ENCODE data around the gene USH1C. TPM values are rescaled to one million over a fixed set of nuclear protein-coding genes. Genes with fewer than 3 reads are reported as not detected.

Gene USH1C
- total RNA-seq, 1 experiment from 2014 or later = 101 TPM

DNA sequence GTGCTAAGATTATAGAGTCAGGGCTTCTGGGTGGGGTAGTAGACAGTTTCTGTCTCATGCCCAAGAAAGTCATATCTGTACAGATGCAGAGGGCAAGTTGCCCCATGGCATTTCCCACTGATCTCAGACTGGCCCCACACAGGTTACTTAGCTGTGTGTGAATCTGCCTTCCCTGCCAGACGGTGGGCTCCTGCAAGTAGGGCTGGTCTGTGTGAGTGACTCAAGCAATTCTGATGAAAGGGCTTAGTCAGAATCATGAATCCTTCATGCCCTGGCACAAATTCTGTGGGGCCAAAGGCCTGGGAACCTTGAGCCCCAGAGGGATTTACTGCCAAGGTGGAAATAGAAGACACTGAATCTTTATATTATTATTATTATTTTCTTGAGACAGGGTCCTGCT is 30.4 kb downstream of the USH1C start:
- Mint-ChIP-seq H3K4me3 (ENCODE audit: unreplicated experiment) (no peak overlapping the region), H3K4me1 (ENCODE audit: low read depth, unreplicated experiment) (no peaks in the 10 kb centered on the region), H3K36me3 (ENCODE audit: insufficient read depth, unreplicated experiment) (peaks cover 56% of the 10 kb centered on the region), H3K27me3 (ENCODE audit: insufficient read depth, unreplicated experiment) (no peaks in the 10 kb centered on the region), H3K27ac (ENCODE audit: unreplicated experiment) (no peak overlapping the region), H3K9me3 (ENCODE audit: unreplicated experiment) (no peaks in the 10 kb centered on the region)
- TF ChIP-seq, protein P1, sequence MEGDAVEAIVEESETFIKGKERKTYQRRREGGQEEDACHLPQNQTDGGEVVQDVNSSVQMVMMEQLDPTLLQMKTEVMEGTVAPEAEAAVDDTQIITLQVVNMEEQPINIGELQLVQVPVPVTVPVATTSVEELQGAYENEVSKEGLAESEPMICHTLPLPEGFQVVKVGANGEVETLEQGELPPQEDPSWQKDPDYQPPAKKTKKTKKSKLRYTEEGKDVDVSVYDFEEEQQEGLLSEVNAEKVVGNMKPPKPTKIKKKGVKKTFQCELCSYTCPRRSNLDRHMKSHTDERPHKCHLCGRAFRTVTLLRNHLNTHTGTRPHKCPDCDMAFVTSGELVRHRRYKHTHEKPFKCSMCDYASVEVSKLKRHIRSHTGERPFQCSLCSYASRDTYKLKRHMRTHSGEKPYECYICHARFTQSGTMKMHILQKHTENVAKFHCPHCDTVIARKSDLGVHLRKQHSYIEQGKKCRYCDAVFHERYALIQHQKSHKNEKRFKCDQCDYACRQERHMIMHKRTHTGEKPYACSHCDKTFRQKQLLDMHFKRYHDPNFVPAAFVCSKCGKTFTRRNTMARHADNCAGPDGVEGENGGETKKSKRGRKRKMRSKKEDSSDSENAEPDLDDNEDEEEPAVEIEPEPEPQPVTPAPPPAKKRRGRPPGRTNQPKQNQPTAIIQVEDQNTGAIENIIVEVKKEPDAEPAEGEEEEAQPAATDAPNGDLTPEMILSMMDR (IDR thresholded peaks at IDR 0.05; ENCODE audit: insufficient read depth in 1 of 2, low read depth in 1 of 2, low read length in 1 of 2, severe bottlenecking in 1 of 2, unreplicated experiment in 1 of 2) = no peak
- ChIA-PET CTCF (interaction anchor here (0.9 kb wide), 1 partner anchor 14 kb away, joined by 3 read pairs; no protein-coding TSS in a partner anchor), POLR2A (no interaction called here)
- intact Hi-C loops (cut with micrococcal nuclease; ENCODE audit: unreplicated experiment) = no loop called here
- H3K9me3 ChIP-seq = no peaks in the 10 kb centered on the region
- no peak for DNase-seq
- H3K4me1 ChIP-seq = no peaks in the 10 kb centered on the region
- BruUV-seq (replicated peaks) = no TSS peak
- H3K27me3 ChIP-seq (replicated peaks; ENCODE audit: control insufficient read depth, insufficient read depth, low read length) = no peaks in the 10 kb centered on the region
- H3K4me3 ChIP-seq (ENCODE audit: low read depth, low read length) = no peak overlapping the region
- peaks cover 12% of the 10 kb centered on the region for H3K36me3 ChIP-seq (ENCODE audit: control insufficient read depth, insufficient read depth, low read length)

DNA sequence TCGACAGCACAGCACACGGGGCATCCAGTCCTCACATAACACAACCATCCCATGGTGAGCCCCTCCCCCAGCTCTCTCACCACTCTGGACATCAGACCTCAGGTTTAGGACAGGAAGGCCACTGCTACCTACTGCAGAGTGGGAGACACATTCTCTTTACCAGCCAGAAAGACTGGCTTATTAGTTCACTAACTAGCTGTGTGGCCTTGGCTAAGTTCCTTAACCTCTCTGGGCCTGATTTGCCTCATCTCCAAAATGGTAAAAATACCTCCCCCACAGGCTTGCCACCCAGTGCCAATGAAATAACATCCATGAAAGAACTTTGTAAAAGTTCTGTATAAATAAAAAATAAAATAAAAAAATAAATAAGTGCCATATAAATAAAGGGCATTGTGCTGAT is 32.1 kb downstream of the USH1C start:
- Mint-ChIP-seq H3K36me3 (ENCODE audit: insufficient read depth, unreplicated experiment) (peaks cover 54% of the 10 kb centered on the region), H3K27ac (ENCODE audit: unreplicated experiment) (peak overlapping the region; percentile 43), H3K27me3 (ENCODE audit: insufficient read depth, unreplicated experiment) (no peaks in the 10 kb centered on the region), H3K4me1 (ENCODE audit: low read depth, unreplicated experiment) (no peaks in the 10 kb centered on the region), H3K4me3 (ENCODE audit: unreplicated experiment) (no peak overlapping the region), H3K9me3 (ENCODE audit: unreplicated experiment) (no peaks in the 10 kb centered on the region)
- H3K27me3 ChIP-seq (replicated peaks; ENCODE audit: control insufficient read depth, insufficient read depth, low read length) = no peaks in the 10 kb centered on the region
- no peaks in the 10 kb centered on the region for H3K4me1 ChIP-seq
- no TSS peak for BruUV-seq (replicated peaks)
- no peak for DNase-seq
- POLR2A ChIA-PET = no interaction called here
- TF ChIP-seq, protein P1 (IDR thresholded peaks at IDR 0.05; ENCODE audit: insufficient read depth in 1 of 2, low read depth in 1 of 2, low read length in 1 of 2, severe bottlenecking in 1 of 2, unreplicated experiment in 1 of 2) = no peak
- H3K36me3 ChIP-seq (ENCODE audit: control insufficient read depth, insufficient read depth, low read length) = peaks cover 8% of the 10 kb centered on the region
- intact Hi-C loops (cut with micrococcal nuclease; ENCODE audit: unreplicated experiment) = no loop called here
- H3K9me3 ChIP-seq = no peaks in the 10 kb centered on the region
- no peak overlapping the region for H3K4me3 ChIP-seq (ENCODE audit: low read depth, low read length)
- CTCF ChIA-PET = no interaction called here

DNA sequence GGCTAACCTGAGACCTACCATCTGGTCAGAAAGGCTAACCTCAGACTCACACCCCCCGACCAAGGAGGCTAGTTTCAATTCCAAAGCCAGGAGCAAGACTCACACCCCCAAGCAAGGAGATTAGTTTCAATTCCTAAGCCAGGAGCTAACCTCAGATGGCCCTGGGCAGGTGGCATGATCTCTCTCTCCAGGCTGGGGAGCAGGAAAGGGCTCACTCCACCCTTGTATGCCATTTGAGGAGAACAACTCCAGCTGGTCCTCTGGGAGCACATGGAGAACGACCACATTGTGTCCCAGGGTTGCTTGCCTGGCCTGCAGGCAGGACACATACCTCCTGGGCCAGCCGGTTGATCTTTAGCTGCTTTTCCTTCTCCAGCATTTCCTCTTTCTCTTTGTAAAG is 32.6 kb downstream of the USH1C start:
- CTCF ChIA-PET = no interaction called here
- BruUV-seq (replicated peaks) = no TSS peak
- Histone ChIP-seq H3K4me1 (no peaks in the 10 kb centered on the region), H3K36me3 (ENCODE audit: control insufficient read depth, insufficient read depth, low read length) (peaks cover 8% of the 10 kb centered on the region), H3K4me3 (ENCODE audit: low read depth, low read length) (no peak overlapping the region), H3K27me3 (replicated peaks; ENCODE audit: control insufficient read depth, insufficient read depth, low read length) (no peaks in the 10 kb centered on the region), H3K9me3 (no peaks in the 10 kb centered on the region)
- POLR2A ChIA-PET = no interaction called here
- no peak for DNase-seq
- H3K27ac Mint-ChIP-seq (ENCODE audit: unreplicated experiment) = peak overlapping the region; percentile 43
- H3K4me1 Mint-ChIP-seq (ENCODE audit: low read depth, unreplicated experiment) = no peaks in the 10 kb centered on the region
- no peak overlapping the region for H3K4me3 Mint-ChIP-seq (ENCODE audit: unreplicated experiment)
- TF ChIP-seq, protein P1 (IDR thresholded peaks at IDR 0.05; ENCODE audit: insufficient read depth in 1 of 2, low read depth in 1 of 2, low read length in 1 of 2, severe bottlenecking in 1 of 2, unreplicated experiment in 1 of 2) = no peak
- no peaks in the 10 kb centered on the region for H3K9me3 Mint-ChIP-seq (ENCODE audit: unreplicated experiment)
- H3K27me3 Mint-ChIP-seq (ENCODE audit: insufficient read depth, unreplicated experiment) = no peaks in the 10 kb centered on the region
- H3K36me3 Mint-ChIP-seq (ENCODE audit: insufficient read depth, unreplicated experiment) = peaks cover 58% of the 10 kb centered on the region
- intact Hi-C loops (cut with micrococcal nuclease; ENCODE audit: unreplicated experiment) = no loop called here

Data from Caco-2 (cell line).